Activated CD4-positive, CD25-positive, alpha-beta regulatory T cell treated with anti-CD3 and anti-CD28 coated beads, Interleukin-2, amount 50 U/mL, for 72 hours (primary cell): Measurements from ENCODE around the gene SGIP1.

ENCODE experiments used
- DNase-seq: peaks from one replicate; pipeline ENCODE4 v3.0.0; 2021

The SGIP1 gene

DNA sequence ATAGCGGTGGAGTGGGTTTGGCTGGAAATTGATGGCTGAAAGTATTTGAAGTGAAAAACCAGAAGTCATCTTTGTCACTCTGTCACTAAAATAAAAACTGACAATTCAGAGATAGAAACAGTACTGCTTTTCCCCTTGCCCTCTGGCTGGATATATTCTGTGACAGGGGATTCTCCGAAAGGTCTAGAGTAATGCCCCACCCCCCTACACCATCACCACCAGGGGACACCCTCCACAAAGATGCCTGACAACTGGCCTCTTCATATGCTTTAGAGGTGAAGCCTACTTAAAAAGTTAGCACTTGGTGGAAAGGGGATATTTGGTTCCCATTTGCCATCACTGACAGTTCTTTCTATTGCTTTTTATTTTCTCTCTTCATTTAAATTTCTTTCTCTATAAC, 73.5 kb downstream of the SGIP1 start:
- DNase-seq = no peak

- no peak for DNase-seq
These were observed 79.2 kb downstream of the SGIP1 start for GRCh38 chr1:66613187-66613586.

DNA sequence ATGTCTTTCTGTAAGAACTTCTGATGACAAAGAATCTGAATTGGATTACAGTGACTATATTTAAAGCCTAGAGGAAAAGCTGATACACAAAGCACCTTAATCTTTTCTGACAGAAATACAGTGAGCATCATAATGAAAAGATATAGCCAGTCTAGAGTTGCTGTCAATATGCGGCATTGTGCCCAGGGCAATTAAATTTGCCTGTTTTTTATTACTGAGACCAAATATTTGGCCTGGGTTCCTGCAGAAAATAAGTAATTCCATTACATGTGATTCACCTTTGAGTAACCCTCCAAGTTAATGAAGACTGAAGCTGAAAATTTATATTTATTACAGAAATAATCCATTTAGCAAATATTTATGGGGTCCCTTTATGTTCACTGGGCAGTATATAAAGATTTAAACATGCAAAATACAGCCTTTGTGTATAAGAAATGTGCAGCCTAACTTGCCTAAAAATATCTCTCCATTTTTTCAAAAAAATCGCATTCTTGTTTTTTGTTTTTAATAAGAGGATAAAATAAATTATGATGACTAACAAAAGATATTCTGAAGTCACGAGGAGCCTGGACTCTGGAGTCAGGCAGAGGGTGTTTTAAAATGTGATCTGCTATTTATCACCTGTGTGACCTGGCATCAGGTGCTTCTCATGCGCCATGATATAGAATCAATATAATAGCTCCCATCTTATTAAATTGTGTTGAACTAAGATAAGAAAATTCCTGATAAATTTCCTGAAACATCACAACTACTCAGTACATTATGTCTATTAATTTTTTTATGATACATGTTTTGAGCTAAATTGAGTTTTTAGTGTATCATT, 83.6 kb downstream of the SGIP1 start:
- no peak for DNase-seq

- DNase-seq = no peak
These were observed 84.4 kb downstream of the SGIP1 start for GRCh38 chr1:66618390-66618789.

DNA sequence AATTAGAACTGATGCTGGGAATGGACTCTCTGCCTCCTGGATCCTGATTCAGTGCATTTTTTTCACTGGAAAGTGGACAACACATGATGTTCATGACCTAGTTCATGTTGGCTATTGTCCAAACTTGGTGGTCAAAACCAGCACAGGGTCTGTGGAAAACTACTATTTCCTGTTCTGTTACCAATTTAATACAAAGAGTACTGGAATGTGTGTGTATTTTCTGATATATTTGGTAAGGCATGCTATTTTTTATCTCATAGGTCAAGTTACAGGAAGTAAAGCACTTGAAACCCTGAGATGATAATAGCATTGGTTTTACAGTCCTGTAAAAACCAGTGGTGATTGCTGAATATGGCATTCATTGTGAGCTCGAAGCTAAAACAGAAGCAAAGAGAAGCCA, 89.9 kb downstream of the SGIP1 start:
- DNase-seq = no peak

- no peak for DNase-seq
These were observed 90.6 kb downstream of the SGIP1 start for GRCh38 chr1:66624412-66625060.

- DNase-seq = no peak
These were observed 92.3 kb downstream of the SGIP1 start for GRCh38 chr1:66626261-66626660.

DNA sequence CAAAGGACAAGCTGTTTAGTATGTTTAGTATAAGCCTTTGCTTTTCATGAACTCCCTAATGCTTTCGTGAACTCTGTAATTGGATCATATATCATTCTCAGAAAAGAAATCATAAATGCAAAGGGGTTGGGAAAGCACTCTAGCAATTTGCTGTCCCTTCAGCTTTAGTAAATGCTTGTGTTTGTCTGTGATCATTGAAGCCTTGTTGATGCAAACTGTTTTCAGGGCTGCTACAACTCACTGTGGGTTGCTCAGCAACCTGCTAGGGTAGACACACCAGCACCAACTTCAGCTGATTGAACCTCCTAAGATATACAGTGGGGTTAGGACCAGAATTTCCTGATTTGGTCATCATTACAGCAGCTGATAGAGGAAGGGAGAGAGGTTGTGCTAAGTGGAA, 95.0 kb downstream of the SGIP1 start:
- DNase-seq = no peak

- no peak for DNase-seq
These were observed 99.2 kb downstream of the SGIP1 start for GRCh38 chr1:66633159-66633558.

DNA sequence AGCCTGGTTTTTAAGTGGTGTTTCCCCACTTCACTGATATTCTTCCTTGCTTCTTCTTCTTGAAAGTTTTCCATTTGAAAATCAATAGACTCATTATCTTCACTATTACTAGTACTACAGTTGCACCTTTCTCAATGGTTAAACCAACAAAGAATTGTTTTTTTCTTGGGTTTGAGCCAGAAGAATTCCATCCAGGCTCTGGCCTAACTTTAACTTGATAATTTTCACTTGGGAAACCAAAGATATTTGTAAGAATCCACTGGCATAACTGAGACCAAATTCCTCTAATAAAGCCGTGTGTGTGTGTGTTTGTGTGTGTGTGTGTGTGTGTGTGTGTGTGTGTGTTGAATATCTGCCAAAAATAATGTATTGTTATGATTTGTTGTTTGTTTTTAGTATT, 103.2 kb downstream of the SGIP1 start:
- DNase-seq = no peak

DNA sequence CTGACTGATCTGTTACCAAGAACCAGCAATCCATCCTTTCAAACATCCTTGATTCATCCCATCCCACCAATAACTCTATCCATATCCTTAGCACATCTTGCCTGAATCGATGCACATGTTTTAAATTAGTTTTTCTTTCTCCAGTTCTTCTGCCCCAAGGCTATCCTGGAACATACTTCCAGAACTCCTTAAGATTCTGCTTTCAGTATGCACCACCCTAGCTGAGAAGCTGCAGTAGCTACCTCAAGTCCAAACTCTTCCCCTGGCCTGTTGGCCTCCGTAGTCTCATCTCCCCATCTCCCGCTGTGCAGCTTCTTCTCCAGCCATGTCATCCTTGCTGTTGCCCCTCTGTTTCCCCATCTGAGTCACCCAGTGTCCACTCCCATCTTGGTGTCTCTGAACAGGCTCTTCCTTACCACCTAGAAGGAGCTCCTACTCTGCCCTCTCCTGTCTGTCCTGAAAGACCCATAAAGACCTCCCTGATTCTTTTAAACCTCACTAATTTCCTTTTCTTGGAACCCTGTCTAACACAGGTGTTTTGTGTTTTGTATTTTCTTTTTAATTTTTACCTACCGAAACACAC, 108.0 kb downstream of the SGIP1 start:
- no peak for DNase-seq

DNA sequence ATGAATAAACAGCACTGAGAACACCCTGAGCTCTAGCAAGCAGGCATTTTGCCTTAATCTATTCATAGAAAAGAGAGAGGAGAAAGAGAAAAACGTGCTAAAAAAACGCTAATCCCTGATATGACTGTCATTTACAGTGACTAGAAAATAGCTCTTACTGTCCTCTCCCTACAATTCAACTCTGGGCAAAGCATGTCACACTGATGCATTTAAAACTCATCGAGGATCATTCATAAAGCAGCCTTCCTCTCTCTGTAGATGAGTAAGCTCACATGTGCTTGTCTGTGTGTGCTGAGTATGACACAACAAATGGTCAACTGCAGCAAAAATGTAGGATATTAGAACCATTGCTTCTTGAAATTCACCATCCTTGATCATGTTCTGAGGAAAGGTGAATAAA, 109.0 kb downstream of the SGIP1 start:
- no peak for DNase-seq

GRCh38 chr1:66644331-66644730, 110.4 kb downstream of the SGIP1 start:
- DNase-seq = no peak

- DNase-seq = no peak
These were observed 115.1 kb downstream of the SGIP1 start for GRCh38 chr1:66648901-66649595.

- DNase-seq = no peak
These were observed 118.6 kb downstream of the SGIP1 start for GRCh38 chr1:66652556-66652955.

DNA sequence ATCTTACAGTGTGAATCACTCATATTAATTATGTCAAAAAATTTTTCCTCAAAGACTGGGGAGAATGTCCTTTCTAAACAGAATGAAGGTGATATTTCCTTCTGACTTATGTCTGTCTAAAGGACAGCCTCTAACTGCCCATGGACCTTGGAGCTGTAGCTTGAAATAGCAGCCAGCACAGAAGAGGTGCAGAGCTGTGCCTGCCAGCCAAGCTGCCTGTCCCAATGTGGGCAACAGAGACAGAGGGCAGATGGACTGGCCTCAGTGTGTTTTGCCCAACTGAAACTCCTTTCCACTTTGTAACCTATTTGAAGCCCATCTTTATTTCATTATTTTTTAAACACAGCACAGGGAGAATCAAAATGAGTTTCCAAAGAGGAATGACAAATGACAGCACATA, 120.7 kb downstream of the SGIP1 start:
- no peak for DNase-seq

GRCh38 chr1:66671455-66671854, 137.5 kb downstream of the SGIP1 start:
- no peak for DNase-seq

- no peak for DNase-seq
These were observed 142.8 kb downstream of the SGIP1 start for GRCh38 chr1:66676613-66677298.

DNA sequence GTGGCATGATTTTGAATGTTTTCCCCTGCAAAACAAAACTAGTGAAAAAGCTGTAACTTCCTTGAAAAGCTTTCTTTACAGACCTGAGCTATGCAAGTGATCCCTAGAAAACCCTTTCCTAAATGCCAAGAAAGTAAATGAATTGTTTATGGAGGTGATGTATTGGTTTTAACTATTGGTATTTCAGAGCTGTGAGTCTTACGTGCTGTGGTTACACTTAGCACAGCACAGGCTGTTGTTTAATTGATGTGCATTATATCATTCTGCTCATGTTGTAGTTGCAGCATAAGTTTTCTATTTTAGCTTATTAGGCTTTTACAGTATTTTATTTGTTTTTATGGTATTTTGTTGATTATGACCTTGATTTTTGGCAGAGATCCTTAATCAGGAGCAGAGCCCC, 144.2 kb downstream of the SGIP1 start:
- DNase-seq = no peak

DNA sequence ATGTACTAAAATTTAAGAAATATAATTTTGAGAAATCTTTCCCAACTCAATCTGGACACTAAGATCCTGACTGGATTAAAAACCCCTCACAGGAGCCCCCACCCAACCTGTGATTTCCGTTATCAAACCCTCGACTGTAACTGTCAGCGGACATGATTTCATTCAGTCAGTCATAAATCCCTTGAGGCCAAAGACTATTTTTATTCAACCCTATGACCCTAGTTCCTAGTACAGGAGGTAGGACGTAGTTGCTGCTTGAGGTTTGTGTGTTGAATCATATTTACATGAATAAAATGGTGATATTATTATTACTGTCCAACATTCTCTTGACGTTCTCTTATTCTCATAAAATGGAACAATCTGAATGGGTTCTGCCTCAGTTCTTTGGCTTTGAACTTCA, 145.2 kb downstream of the SGIP1 start:
- DNase-seq = no peak

- no peak for DNase-seq
These were observed 147.7 kb downstream of the SGIP1 start for GRCh38 chr1:66681686-66682085.

- no peak for DNase-seq
These were observed 148.2 kb downstream of the SGIP1 start for GRCh38 chr1:66682106-66682505.

DNA sequence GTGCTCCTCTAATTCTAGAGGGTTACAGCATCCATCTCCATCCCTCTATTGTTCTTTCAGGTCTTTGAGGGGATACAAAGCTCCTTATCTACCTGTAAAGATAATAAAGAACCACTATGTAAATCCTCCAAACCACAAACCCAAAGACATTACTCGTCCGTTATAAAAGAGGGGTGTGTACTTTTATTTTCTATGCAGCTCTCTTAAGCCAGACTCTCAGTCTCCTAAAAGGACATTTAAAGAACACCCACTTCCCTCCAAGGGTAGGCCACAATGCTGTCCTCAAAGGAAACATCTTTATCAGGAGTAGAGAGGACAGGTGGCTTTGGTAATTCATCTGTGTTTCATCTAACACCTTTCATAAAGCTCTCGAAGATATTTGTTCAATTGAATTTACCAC, 150.4 kb downstream of the SGIP1 start:
- DNase-seq = no peak
